HepG2 (cell line): ENCODE measurements around the gene RFX7. TPM values are rescaled to one million over a fixed set of nuclear protein-coding genes. Genes with fewer than 3 reads are reported as not detected.

ENCODE experiments used
- ATF7 ChIP-seq, 2 experiments: fragments of 450-650 bp in 1 of 2; sonication (generic) in 1 of 2; formaldehyde crosslinking in 1 of 2; IDR thresholded peaks; 2 replicates each; pipeline versions ENCODE4 v1.4.0 to v1.6.1; 2016 to 2020; ENCODE audit warnings: antibody characterized with exemption in 1 of 2, mild to moderate bottlenecking in 1 of 2, missing genetic modification reagents in 1 of 2
- CREBL2 ChIP-seq: sonication (generic); formaldehyde crosslinking; IDR thresholded peaks from 2 replicates; pipeline ENCODE4 v1.8.1; 2023; ENCODE audit warnings: missing genetic modification reagents, mild to moderate bottlenecking, borderline replicate concordance
- EHMT2 ChIP-seq: fragments of 200-600 bp; sonication (generic); IDR thresholded peaks from 2 replicates; pipeline ENCODE4 v1.7.0; 2017; ENCODE audit warnings: antibody characterized with exemption, low read depth, low read length, borderline replicate concordance
- HNF4G ChIP-seq, 2 experiments: sonication (generic) in 1 of 2; formaldehyde crosslinking in 1 of 2; IDR thresholded peaks; 2 replicates each; pipeline versions ENCODE4 v1.4.0 to v1.6.1; 2011 to 2020; ENCODE audit warnings: borderline replicate concordance in 2 of 2, low read depth in 2 of 2, mild to moderate bottlenecking in 2 of 2, low read length in 1 of 2, missing genetic modification reagents in 1 of 2, moderate library complexity in 1 of 2
- HNRNPK ChIP-seq: fragments of 200-400 bp; formaldehyde crosslinking; IDR thresholded peaks from 2 replicates; pipeline ENCODE4 v1.6.1; 2018; ENCODE audit warnings: low read length, low read depth, moderate library complexity, mild to moderate bottlenecking; ENCODE audit not compliant: poor library complexity, severe bottlenecking
- IKZF5 ChIP-seq: IDR thresholded peaks from 2 replicates; pipeline ENCODE4 v1.6.1; 2018; ENCODE audit warnings: missing genetic modification reagents, mild to moderate bottlenecking, missing compliant biosample characterization
- KDM3A ChIP-seq: IDR thresholded peaks from 2 replicates; pipeline ENCODE4 v1.6.1; 2018; ENCODE audit warnings: low read depth, missing compliant biosample characterization
- PRMT3 ChIP-seq: sonication (generic); formaldehyde crosslinking; IDR thresholded peaks from 2 replicates; pipeline ENCODE4 v1.8.1; 2022; ENCODE audit warnings: low read depth, mild to moderate bottlenecking, moderate library complexity, missing genetic modification reagents, borderline replicate concordance
- RFX5 ChIP-seq: IDR thresholded peaks from 2 replicates; pipeline ENCODE4 v1.6.1; 2011; ENCODE audit warnings: low read depth, low read length, improper control_type of control experiment
- RORA ChIP-seq: sonication (generic); formaldehyde crosslinking; IDR thresholded peaks from 2 replicates; pipeline ENCODE4 v1.5.0; 2020; ENCODE audit warnings: mild to moderate bottlenecking, missing genetic modification reagents, moderate library complexity
- RXRB ChIP-seq: IDR thresholded peaks from 2 replicates; pipeline ENCODE4 v1.6.1; 2016; ENCODE audit warnings: borderline replicate concordance, missing genetic modification reagents, missing compliant biosample characterization
- SMAD1 ChIP-seq: sonication (generic); formaldehyde crosslinking; IDR thresholded peaks from 2 replicates; pipeline ENCODE4 v1.4.0; 2020; ENCODE audit warnings: missing genetic modification reagents, low read depth, mild to moderate bottlenecking, borderline replicate concordance
- TOPORS ChIP-seq: sonication (generic); formaldehyde crosslinking; IDR thresholded peaks from 2 replicates; pipeline ENCODE4 v1.8.0; 2023; ENCODE audit warnings: mild to moderate bottlenecking, missing genetic modification reagents
- ZHX2 ChIP-seq, 2 experiments: sonication (generic) in 1 of 2; formaldehyde crosslinking in 1 of 2; IDR thresholded peaks; 2 replicates each; pipeline versions ENCODE4 v1.6.1 to v1.9.0; 2014 to 2022; ENCODE audit warnings: antibody characterized with exemption in 1 of 2, borderline replicate concordance in 1 of 2, inconsistent platforms in 1 of 2, low read depth in 1 of 2, missing genetic modification reagents in 1 of 2
- ZIK1 ChIP-seq: sonication (generic); formaldehyde crosslinking; IDR thresholded peaks from 2 replicates; pipeline ENCODE4 v1.5.0; 2020; ENCODE audit warnings: mild to moderate bottlenecking, low read depth, missing genetic modification reagents, borderline replicate concordance
- ZNF292 ChIP-seq: sonication (generic); formaldehyde crosslinking; IDR thresholded peaks from 2 replicates; pipeline ENCODE4 v1.8.1; 2022; ENCODE audit warnings: mild to moderate bottlenecking, low read depth, missing genetic modification reagents, borderline replicate concordance
- ZNF33B ChIP-seq: sonication (generic); formaldehyde crosslinking; IDR thresholded peaks from 2 replicates; pipeline ENCODE4 v1.5.1; 2020; ENCODE audit warnings: mild to moderate bottlenecking, missing genetic modification reagents
- ZNF615 ChIP-seq: sonication (generic); formaldehyde crosslinking; IDR thresholded peaks from 2 replicates; pipeline ENCODE4 v1.5.0; 2020; ENCODE audit warnings: mild to moderate bottlenecking, missing genetic modification reagents, borderline replicate concordance
- ZNF672 ChIP-seq: sonication (generic); formaldehyde crosslinking; IDR thresholded peaks from 2 replicates; pipeline ENCODE4 v1.8.1; 2022; ENCODE audit warnings: missing genetic modification reagents
- ZSCAN21 ChIP-seq: sonication (generic); formaldehyde crosslinking; IDR thresholded peaks from 2 replicates; pipeline ENCODE4 v1.8.0; 2022; ENCODE audit warnings: mild to moderate bottlenecking, missing genetic modification reagents, moderate library complexity, borderline replicate concordance
- polyA plus RNA-seq, 8 experiments: library from polyadenylated mRNA; depleted of rRNA in 3 of 8; stranded (reverse) in 7 of 8; unstranded in 1 of 8; fragments of >200 nt; fragmentation: Illumina TruSeq in 4 of 8; extraction: Trizol in 4 of 8; gene quantifications; 2 replicates each; pipeline versions ENCODE4 v1.2.1 to v1.2.3, GENCODE V29; 2011 to 2016; ENCODE audit warnings: low read depth in 4 of 8, missing spikeins in 1 of 8, mixed read lengths in 1 of 8; ENCODE audit not compliant: insufficient read depth in 1 of 8
- total RNA-seq, 5 experiments: library from RNA; depleted of rRNA; stranded (reverse); fragments of >200 nt; fragmentation: Illumina TruSeq; extraction: Trizol; gene quantifications; 2 replicates each; pipeline ENCODE4 v1.2.3, GENCODE V29; 2016; ENCODE audit warnings: low read depth in 1 of 5

RFX7 gene
- total and polyA plus RNA-seq, 2 of the 13 experiments (the other 11 are each of a cell fraction or from before 2014, with no cell fraction given) = 8.5 to 10.4 TPM

GRCh38 chr15:56244811-56245576 lies 1.3 kb upstream of the RFX7 start (continued):
- TF ChIP-seq ZHX2 (IDR thresholded peaks at IDR 0.05; ENCODE audit: low read depth) (no peak), ZHX2 (CRISPR knock-in tag; IDR thresholded peaks at IDR 0.05; ENCODE audit: borderline replicate concordance) (no peak), RORA (no peak), RXRB (CRISPR knock-in tag) (0 out of 2 replicates have a peak, but pooled peaks have one; percentile 35), KDM3A (CRISPR knock-in tag) (no peak), EHMT2 (peak; percentile 75), ZNF615 (CRISPR knock-in tag) (0 out of 2 replicates have a peak, but pooled peaks have one; percentile 31), PRMT3 (no peak), CREBL2 (CRISPR knock-in tag) (no peak), ZNF672 (CRISPR knock-in tag) (no peak), ZSCAN21 (CRISPR knock-in tag) (no peak), ZIK1 (CRISPR knock-in tag) (0 out of 2 replicates have a peak, but pooled peaks have one; percentile 41), HNRNPK (no peak), SMAD1 (no peak), TOPORS (CRISPR knock-in tag) (no peak), ATF7 (IDR thresholded peaks at IDR 0.05) (no peak), ATF7 (CRISPR knock-in tag; IDR thresholded peaks at IDR 0.05) (no peak), RFX5 (no peak), ZNF292 (no peak), HNF4G (IDR thresholded peaks at IDR 0.05; ENCODE audit: borderline replicate concordance, low read depth, low read length) (peak; percentile 86), HNF4G (CRISPR knock-in tag; IDR thresholded peaks at IDR 0.05; ENCODE audit: borderline replicate concordance, low read depth) (peak; percentile 56; the same call in 1 of the 2 replicates), IKZF5 (CRISPR knock-in tag) (0 out of 2 replicates have a peak, but pooled peaks have one; percentile 5), ZNF33B (no peak)
